ENCODE measurements around the gene RRAGC. TPM values are rescaled to one million over a fixed set of nuclear protein-coding genes. Genes with fewer than 3 reads are reported as not detected.

Gene RRAGC
- total RNA-seq, 1 donor from 2014 or later, result 20.6 TPM

- DNase-seq, result no peak
- no peak for TF ChIP-seq CTCF (IDR thresholded peaks at IDR 0.05; ENCODE audit: partially characterized antibody, unreplicated experiment)
- Mint-ChIP-seq H3K27ac (ENCODE audit: unreplicated experiment) (no peak overlapping the region), H3K4me1 (ENCODE audit: low read depth, unreplicated experiment) (peaks cover 9% of the 10 kb centered on the region), H3K36me3 (ENCODE audit: unreplicated experiment) (no peaks in the 10 kb centered on the region), H3K9me3 (ENCODE audit: unreplicated experiment) (no peaks in the 10 kb centered on the region), H3K27me3 (ENCODE audit: unreplicated experiment) (peaks cover 1% of the 10 kb centered on the region), H3K4me3 (ENCODE audit: unreplicated experiment) (no peak overlapping the region)
Observed at GRCh38 chr1:38827318-38827717, 32.3 kb downstream of the RRAGC start.

GRCh38 chr1:38826886-38827285 lies 32.7 kb downstream of the RRAGC start:
- no peaks in the 10 kb centered on the region for H3K36me3 Mint-ChIP-seq (ENCODE audit: unreplicated experiment)
- H3K27me3 Mint-ChIP-seq (ENCODE audit: unreplicated experiment), result peaks cover 1% of the 10 kb centered on the region

GRCh38 chr1:38826262-38826661 lies 33.3 kb downstream of the RRAGC start:
- Mint-ChIP-seq H3K36me3 (ENCODE audit: unreplicated experiment) (no peaks in the 10 kb centered on the region), H3K27me3 (ENCODE audit: unreplicated experiment) (peaks cover 1% of the 10 kb centered on the region), H3K4me1 (ENCODE audit: low read depth, unreplicated experiment) (peaks cover 15% of the 10 kb centered on the region), H3K9me3 (ENCODE audit: unreplicated experiment) (no peaks in the 10 kb centered on the region), H3K27ac (ENCODE audit: unreplicated experiment) (no peak overlapping the region), H3K4me3 (ENCODE audit: unreplicated experiment) (no peak overlapping the region)
- DNase-seq, result no peak
- no peak for TF ChIP-seq CTCF (IDR thresholded peaks at IDR 0.05; ENCODE audit: partially characterized antibody, unreplicated experiment)

More at GRCh38 chr1:38826886-38827285, 32.7 kb downstream of the RRAGC start:
- Mint-ChIP-seq H3K4me3 (ENCODE audit: unreplicated experiment) (no peak overlapping the region), H3K27ac (ENCODE audit: unreplicated experiment) (no peak overlapping the region), H3K4me1 (ENCODE audit: low read depth, unreplicated experiment) (peaks cover 14% of the 10 kb centered on the region), H3K9me3 (ENCODE audit: unreplicated experiment) (no peaks in the 10 kb centered on the region)
- no peak for DNase-seq
- no peak for TF ChIP-seq CTCF (IDR thresholded peaks at IDR 0.05; ENCODE audit: partially characterized antibody, unreplicated experiment)

- DNase-seq, result no peak
- H3K4me1 Mint-ChIP-seq (ENCODE audit: low read depth, unreplicated experiment), result peaks cover 36% of the 10 kb centered on the region
- peaks cover 4% of the 10 kb centered on the region for H3K27me3 Mint-ChIP-seq (ENCODE audit: unreplicated experiment)
- no peaks in the 10 kb centered on the region for H3K36me3 Mint-ChIP-seq (ENCODE audit: unreplicated experiment)
- H3K9me3 Mint-ChIP-seq (ENCODE audit: unreplicated experiment), result peaks cover 2% of the 10 kb centered on the region
- H3K4me3 Mint-ChIP-seq (ENCODE audit: unreplicated experiment), result peak overlapping the region; percentile 59
- H3K27ac Mint-ChIP-seq (ENCODE audit: unreplicated experiment), result no peak overlapping the region
- no peak for TF ChIP-seq CTCF (IDR thresholded peaks at IDR 0.05; ENCODE audit: partially characterized antibody, unreplicated experiment)
Observed at GRCh38 chr1:38820860-38821259, 38.7 kb downstream of the RRAGC start.

GRCh38 chr1:38819516-38819915 lies 40.1 kb downstream of the RRAGC start:
- peak overlapping the region; percentile 84 for H3K27ac Mint-ChIP-seq (ENCODE audit: unreplicated experiment)
- H3K9me3 Mint-ChIP-seq (ENCODE audit: unreplicated experiment), result peaks cover 2% of the 10 kb centered on the region
- no peaks in the 10 kb centered on the region for H3K36me3 Mint-ChIP-seq (ENCODE audit: unreplicated experiment)
- no peak for TF ChIP-seq CTCF (IDR thresholded peaks at IDR 0.05; ENCODE audit: partially characterized antibody, unreplicated experiment)
- no peak for DNase-seq
- H3K27me3 Mint-ChIP-seq (ENCODE audit: unreplicated experiment), result peaks cover 4% of the 10 kb centered on the region
- H3K4me1 Mint-ChIP-seq (ENCODE audit: low read depth, unreplicated experiment), result peaks cover 45% of the 10 kb centered on the region
- H3K4me3 Mint-ChIP-seq (ENCODE audit: unreplicated experiment), result peak overlapping the region; percentile 79
